ENCODE measurements around the gene TTC12. TPM values are rescaled to one million over a fixed set of nuclear protein-coding genes. Genes with fewer than 3 reads are reported as not detected.

TTC12 gene
- total and polyA plus RNA-seq, 3 donors from 2014 or later = 42.1 to 123 (median 81.3) TPM

- H3K4me1 ChIP-seq = no peaks in the 10 kb centered on the region
- intact Hi-C loops (cut with DNase I; ENCODE audit: low total_unique reads) = no loop called here
- TF ChIP-seq CTCF (IDR thresholded peaks at IDR 0.05) = no peak
- no peak for TF ChIP-seq POLR2A (IDR thresholded peaks at IDR 0.05)
- H3K27ac ChIP-seq = no peak overlapping the region
- 93 to 97% methylated on average over 7 of the region's 7 CpGs for WGBS, 2 donors
- H3K27me3 ChIP-seq = no peaks in the 10 kb centered on the region
- no peaks in the 10 kb centered on the region for H3K9me3 ChIP-seq
- no peak overlapping the region for H3K4me3 ChIP-seq
- no peak for DNase-seq
- H3K36me3 ChIP-seq (ENCODE audit: low read depth, missing control alignments) = no peaks in the 10 kb centered on the region
These were observed 90.6 kb downstream of the TTC12 start for GRCh38 chr11:113404859-113405430.

GRCh38 chr11:113405724-113406478 lies 91.5 kb downstream of the TTC12 start:
- H3K9me3 ChIP-seq = no peaks in the 10 kb centered on the region
- no peak for TF ChIP-seq CTCF (IDR thresholded peaks at IDR 0.05)
- no peak for TF ChIP-seq POLR2A (IDR thresholded peaks at IDR 0.05)
- WGBS, 2 donors = 81% methylated on average over 6 to 7 of the region's 7 CpGs
- H3K27me3 ChIP-seq = no peaks in the 10 kb centered on the region
- no peak overlapping the region for H3K27ac ChIP-seq
- intact Hi-C loops (cut with DNase I; ENCODE audit: low total_unique reads) = no loop called here
- DNase-seq = no peak
- no peaks in the 10 kb centered on the region for H3K36me3 ChIP-seq (ENCODE audit: low read depth, missing control alignments)
- no peaks in the 10 kb centered on the region for H3K4me1 ChIP-seq
- no peak overlapping the region for H3K4me3 ChIP-seq

- Histone ChIP-seq H3K4me1 (no peaks in the 10 kb centered on the region), H3K4me3 (no peak overlapping the region), H3K36me3 (ENCODE audit: low read depth, missing control alignments) (no peaks in the 10 kb centered on the region), H3K9me3 (no peaks in the 10 kb centered on the region), H3K27me3 (no peaks in the 10 kb centered on the region), H3K27ac (no peak overlapping the region)
- intact Hi-C loops (cut with DNase I; ENCODE audit: low total_unique reads) = no loop called here
- TF ChIP-seq CTCF (IDR thresholded peaks at IDR 0.05) = no peak
- no peak for TF ChIP-seq POLR2A (IDR thresholded peaks at IDR 0.05)
- DNase-seq = no peak
- WGBS, 2 donors = 83 to 97% methylated on average over 2 to 3 of the region's 3 CpGs
These were observed 92.8 kb downstream of the TTC12 start for GRCh38 chr11:113407163-113407562.

GRCh38 chr11:113408206-113408605 lies 93.8 kb downstream of the TTC12 start:
- Histone ChIP-seq H3K4me3 (no peak overlapping the region), H3K9me3 (no peaks in the 10 kb centered on the region), H3K27ac (no peak overlapping the region), H3K27me3 (no peaks in the 10 kb centered on the region), H3K4me1 (no peaks in the 10 kb centered on the region), H3K36me3 (ENCODE audit: low read depth, missing control alignments) (no peaks in the 10 kb centered on the region)
- no peak for DNase-seq
- intact Hi-C loops (cut with DNase I; ENCODE audit: low total_unique reads) = no loop called here
- 77 to 78% methylated on average over 9 of the region's 9 CpGs for WGBS, 2 donors
- TF ChIP-seq CTCF (IDR thresholded peaks at IDR 0.05) (no peak), POLR2A (IDR thresholded peaks at IDR 0.05) (no peak)

GRCh38 chr11:113408887-113409286 lies 94.5 kb downstream of the TTC12 start:
- no peaks in the 10 kb centered on the region for H3K4me1 ChIP-seq
- H3K9me3 ChIP-seq = no peaks in the 10 kb centered on the region
- DNase-seq = no peak
- TF ChIP-seq CTCF (IDR thresholded peaks at IDR 0.05) (no peak), POLR2A (IDR thresholded peaks at IDR 0.05) (no peak)
- intact Hi-C loops (cut with DNase I; ENCODE audit: low total_unique reads) = no loop called here
- H3K27me3 ChIP-seq = no peaks in the 10 kb centered on the region
- H3K4me3 ChIP-seq = no peak overlapping the region
- H3K36me3 ChIP-seq (ENCODE audit: low read depth, missing control alignments) = no peaks in the 10 kb centered on the region
- 83 to 92% methylated on average over 9 of the region's 9 CpGs for WGBS, 2 donors
- no peak overlapping the region for H3K27ac ChIP-seq
